CD4-positive, alpha-beta memory T cell (primary cell): ENCODE data around the gene EBNA1BP2. TPM values are rescaled to one million over a fixed set of nuclear protein-coding genes. Genes with fewer than 3 reads are reported as not detected.
A peak's percentile ranks its signal among the peaks of the same experiment; 100 is the strongest.

Source experiments
- CTCF ChIA-PET: fragments of 350-600 bp; sonication (Branson Sonifier 250); formaldehyde crosslinking; loops from one replicate; lab custom pipeline; 2021; ENCODE audit warnings: inconsistent platforms; ENCODE audit not compliant: partially characterized antibody; lab: Charles Lee
- POLR2A ChIA-PET: fragments of 350-600 bp; sonication (Branson Sonifier 250); formaldehyde crosslinking; loops from one replicate; lab custom pipeline; 2021; ENCODE audit not compliant: partially characterized antibody; lab: Charles Lee
- DNase-seq, 5 donors: peaks; one replicate each; pipeline versions ENCODE4 v3.0.0 to v3.0.0-alpha.2; 2020 to 2022; ENCODE audit warnings: mixed read lengths in 1 of 5
- H3K27ac ChIP-seq: one replicate; pipeline ENCODE4 v1.7.0; 2013; ENCODE audit warnings: low read depth, low read length
- H3K27me3 ChIP-seq: 2 replicates; pipeline ENCODE4 v1.7.0; 2013; ENCODE audit warnings: mild to moderate bottlenecking, low read length, moderate library complexity; ENCODE audit not compliant: insufficient read depth
- H3K36me3 ChIP-seq: 2 replicates; pipeline ENCODE4 v1.7.0; 2013; ENCODE audit warnings: mild to moderate bottlenecking, low read length, moderate library complexity; ENCODE audit not compliant: insufficient read depth
- H3K4me1 ChIP-seq: 2 replicates; pipeline ENCODE4 v1.7.0; 2013; ENCODE audit warnings: mild to moderate bottlenecking, low read length, moderate library complexity; ENCODE audit not compliant: insufficient read depth
- H3K4me3 ChIP-seq, 2 donors: one replicate each; pipeline ENCODE4 v1.7.0; 2013; ENCODE audit warnings: low read length in 2 of 2, mild to moderate bottlenecking in 1 of 2
- H3K9me3 ChIP-seq, 2 donors: one replicate each; pipeline ENCODE4 v1.7.0; 2013; ENCODE audit warnings: low read length in 2 of 2, control low read depth in 1 of 2; ENCODE audit not compliant: control insufficient read depth in 1 of 2
- H3K27ac Mint-ChIP-seq, 7 donors: one replicate each; pipeline ENCODE4 v1.8.0; 2020 to 2021; ENCODE audit warnings: mixed read lengths in 7 of 7, mild to moderate bottlenecking in 6 of 7, inconsistent platforms in 3 of 7, moderate library complexity in 3 of 7
- H3K27me3 Mint-ChIP-seq, 2 donors: one replicate each; pipeline ENCODE4 v1.8.0; 2020 to 2021; ENCODE audit warnings: mixed read lengths in 2 of 2
- H3K36me3 Mint-ChIP-seq, 2 donors: one replicate each; pipeline ENCODE4 v1.8.0; 2020 to 2021; ENCODE audit warnings: mixed read lengths in 2 of 2, inconsistent platforms in 1 of 2, mild to moderate bottlenecking in 1 of 2
- H3K4me1 Mint-ChIP-seq, 4 donors: one replicate each; pipeline ENCODE4 v1.8.0; 2020 to 2021; ENCODE audit warnings: mixed read lengths in 4 of 4, mild to moderate bottlenecking in 1 of 4
- H3K4me3 Mint-ChIP-seq, 8 donors: one replicate each; pipeline ENCODE4 v1.8.0; 2020 to 2021; ENCODE audit warnings: mixed read lengths in 8 of 8, mild to moderate bottlenecking in 7 of 8, moderate library complexity in 6 of 8, inconsistent platforms in 3 of 8
- H3K9me3 Mint-ChIP-seq, 8 donors: one replicate each; pipeline ENCODE4 v1.8.0; 2020 to 2021; ENCODE audit warnings: mixed read lengths in 8 of 8, mild to moderate bottlenecking in 5 of 8, inconsistent platforms in 3 of 8, moderate library complexity in 1 of 8
- intact Hi-C: fragments of 100-400 bp; cut with micrococcal nuclease; formaldehyde crosslinking; loops from one replicate; pipeline ENCODE4 v1.15.1; 2023
- polyA plus RNA-seq, 2 donors: library from polyadenylated mRNA; unstranded; fragments of 300-500 nt; fragmentation: Illumina TruSeq; gene quantifications; one replicate each; pipeline ENCODE4 v1.2.3, GENCODE V29; 2021
- total RNA-seq, 2 experiments: library from RNA; stranded (reverse); gene quantifications; one replicate each; pipeline ENCODE4 v1.2.3, GENCODE V29; 2021

EBNA1BP2 gene
- total and polyA plus RNA-seq, 4 experiments from 2014 or later = 23.6 to 72.2 (median 42.2) TPM

- intact Hi-C loops = loop anchor here (1.0 to 10.0 kb wide), 12 partner anchors 196 to 838 kb away; partner anchors contain the start of genes C1orf50, CCDC30, ELOVL1 and ERMAP
- ChIA-PET CTCF (interaction anchor here (0.9 kb wide), 1 partner anchor 54 kb away, joined by 3 read pairs; no protein-coding TSS in a partner anchor), POLR2A (interaction anchor here (0.7 to 1.2 kb wide), 9 partner anchors 10 to 802 kb away, joined by 3 to 7 read pairs (median 4); partner anchors contain the start of genes ATP6V0B, ELOVL1, HYI and KDM4A)
- Mint-ChIP-seq H3K27ac (peak overlapping the region; percentile 84 to 99 (median 96)), H3K9me3 (no peaks in the 10 kb centered on the region), H3K4me3 (peak overlapping the region; percentile 94 to 100 (median 99)), H3K4me1 (peaks cover 22 to 31% (median 26%) of the 10 kb centered on the region in 4 donors), H3K27me3 (peaks cover 18 to 19% of the 10 kb centered on the region in 2 donors), H3K36me3 (peaks cover 25 to 35% of the 10 kb centered on the region in 2 donors)
- Histone ChIP-seq H3K4me3 (peak overlapping the region; percentile 81 to 87), H3K27ac (peak overlapping the region; percentile 62), H3K9me3 (no peaks in the 10 kb centered on the region), H3K27me3 (peaks cover 15% of the 10 kb centered on the region), H3K36me3 (peaks cover 24% of the 10 kb centered on the region), H3K4me1 (peaks cover 21% of the 10 kb centered on the region)
- DNase-seq = peak in 2 of 5 donors; percentile 86 to 90
These were observed 460 bp upstream of the EBNA1BP2 start for GRCh38 chr1:43172527-43172972.

GRCh38 chr1:43171312-43171875, 696 bp downstream of the EBNA1BP2 start:
- peak overlapping the region; percentile 62 for H3K27ac ChIP-seq
- ChIA-PET POLR2A (interaction anchor here (0.6 to 1.2 kb wide), 4 partner anchors 11 to 354 kb away, joined by 3 to 7 read pairs (median 4); partner anchors contain the start of genes ELOVL1, ERMAP and SVBP), CTCF (no interaction called here)
- no peak for DNase-seq
- no peaks in the 10 kb centered on the region for H3K9me3 ChIP-seq
- peaks cover 21% of the 10 kb centered on the region for H3K4me1 ChIP-seq
- peaks cover 34 to 45% of the 10 kb centered on the region in 2 donors for H3K36me3 Mint-ChIP-seq
- H3K9me3 Mint-ChIP-seq = no peaks in the 10 kb centered on the region
- peaks cover 7 to 9% of the 10 kb centered on the region in 2 donors for H3K27me3 Mint-ChIP-seq
- H3K4me1 Mint-ChIP-seq = peaks cover 22 to 31% (median 26%) of the 10 kb centered on the region in 4 donors
- H3K4me3 ChIP-seq = peak overlapping the region; percentile 81 to 87
- peak overlapping the region; percentile 84 to 99 (median 96) for H3K27ac Mint-ChIP-seq
- peaks cover 35% of the 10 kb centered on the region for H3K36me3 ChIP-seq
- intact Hi-C loops = loop anchor here (5.0 to 10.0 kb wide), 4 partner anchors 281 to 837 kb away; partner anchors contain the start of genes C1orf50, ERMAP, FOXJ3 and HYI
- peaks cover 8% of the 10 kb centered on the region for H3K27me3 ChIP-seq
- peak overlapping the region; percentile 94 to 100 (median 99) for H3K4me3 Mint-ChIP-seq

- Mint-ChIP-seq H3K36me3 (peaks cover 61 to 69% of the 10 kb centered on the region in 2 donors), H3K27me3 (no peaks in the 10 kb centered on the region), H3K4me3 (no peak overlapping the region), H3K9me3 (peaks cover 0 to 2% (median 0%) of the 10 kb centered on the region in 8 donors), H3K4me1 (peaks cover 4 to 16% (median 6%) of the 10 kb centered on the region in 4 donors), H3K27ac (peak overlapping the region in 1 of 7 donors; percentile 60)
- DNase-seq = no peak
- no peak overlapping the region for H3K27ac ChIP-seq
- CTCF ChIA-PET = no interaction called here
- H3K9me3 ChIP-seq = no peaks in the 10 kb centered on the region
- intact Hi-C loops = no loop called here
- H3K4me3 ChIP-seq = no peak overlapping the region
- peaks cover 5% of the 10 kb centered on the region for H3K4me1 ChIP-seq
- POLR2A ChIA-PET = no interaction called here
- no peaks in the 10 kb centered on the region for H3K27me3 ChIP-seq
- H3K36me3 ChIP-seq = peaks cover 62% of the 10 kb centered on the region
These were observed 6.3 kb downstream of the EBNA1BP2 start for GRCh38 chr1:43165765-43166164.

- peaks cover 0 to 2% (median 0%) of the 10 kb centered on the region in 8 donors for H3K9me3 Mint-ChIP-seq
- CTCF ChIA-PET = no interaction called here
These were observed 6.9 kb downstream of the EBNA1BP2 start for GRCh38 chr1:43165162-43165561.

GRCh38 chr1:43156026-43156425, 16.1 kb downstream of the EBNA1BP2 start:
- H3K4me1 Mint-ChIP-seq = no peaks in the 10 kb centered on the region
- no peak overlapping the region for H3K4me3 Mint-ChIP-seq
- H3K9me3 Mint-ChIP-seq = no peaks in the 10 kb centered on the region
- H3K4me3 ChIP-seq = no peak overlapping the region
- peaks cover 4 to 10% of the 10 kb centered on the region in 2 donors for H3K27me3 Mint-ChIP-seq
- no peak for DNase-seq
- H3K27me3 ChIP-seq = peaks cover 5% of the 10 kb centered on the region
- H3K27ac Mint-ChIP-seq = no peak overlapping the region
- no peaks in the 10 kb centered on the region for H3K36me3 ChIP-seq
- H3K4me1 ChIP-seq = no peaks in the 10 kb centered on the region
- no peaks in the 10 kb centered on the region for H3K9me3 ChIP-seq
- CTCF ChIA-PET = no interaction called here
- intact Hi-C loops = no loop called here
- POLR2A ChIA-PET = no interaction called here
- no peaks in the 10 kb centered on the region for H3K36me3 Mint-ChIP-seq
- H3K27ac ChIP-seq = no peak overlapping the region

More at GRCh38 chr1:43165162-43165561, 6.9 kb downstream of the EBNA1BP2 start:
- peaks cover 62% of the 10 kb centered on the region for H3K36me3 ChIP-seq
- H3K27me3 Mint-ChIP-seq = no peaks in the 10 kb centered on the region
- peak overlapping the region in 2 of 7 donors; percentile 59 to 60 for H3K27ac Mint-ChIP-seq
- H3K4me3 ChIP-seq = no peak overlapping the region
- H3K9me3 ChIP-seq = no peaks in the 10 kb centered on the region
- H3K4me1 Mint-ChIP-seq = peaks cover 0 to 10% (median 3%) of the 10 kb centered on the region in 4 donors
- no peaks in the 10 kb centered on the region for H3K4me1 ChIP-seq
- no peak overlapping the region for H3K4me3 Mint-ChIP-seq
- peaks cover 58 to 65% of the 10 kb centered on the region in 2 donors for H3K36me3 Mint-ChIP-seq
- intact Hi-C loops = no loop called here
- DNase-seq = no peak
- POLR2A ChIA-PET = no interaction called here
- H3K27ac ChIP-seq = no peak overlapping the region
- H3K27me3 ChIP-seq = no peaks in the 10 kb centered on the region

- H3K27me3 ChIP-seq = peaks cover 12% of the 10 kb centered on the region
- no peak for DNase-seq
- H3K36me3 ChIP-seq = no peaks in the 10 kb centered on the region
- H3K4me3 ChIP-seq = no peak overlapping the region
- no peak overlapping the region for H3K27ac ChIP-seq
- CTCF ChIA-PET = no interaction called here
- POLR2A ChIA-PET = no interaction called here
- no peaks in the 10 kb centered on the region for H3K9me3 ChIP-seq
- Mint-ChIP-seq H3K4me3 (no peak overlapping the region), H3K9me3 (no peaks in the 10 kb centered on the region), H3K4me1 (peaks cover 0 to 4% (median 0%) of the 10 kb centered on the region in 4 donors), H3K27ac (no peak overlapping the region), H3K27me3 (peaks cover 22 to 29% of the 10 kb centered on the region in 2 donors), H3K36me3 (no peaks in the 10 kb centered on the region)
- no peaks in the 10 kb centered on the region for H3K4me1 ChIP-seq
- intact Hi-C loops = no loop called here
These were observed 18.6 kb downstream of the EBNA1BP2 start for GRCh38 chr1:43153443-43153842.

GRCh38 chr1:43152866-43153265, 19.2 kb downstream of the EBNA1BP2 start:
- Mint-ChIP-seq H3K4me1 (peaks cover 0 to 5% (median 0%) of the 10 kb centered on the region in 4 donors), H3K4me3 (no peak overlapping the region), H3K9me3 (no peaks in the 10 kb centered on the region), H3K27ac (no peak overlapping the region), H3K36me3 (no peaks in the 10 kb centered on the region), H3K27me3 (peaks cover 25 to 31% of the 10 kb centered on the region in 2 donors)
- Histone ChIP-seq H3K4me3 (no peak overlapping the region), H3K9me3 (no peaks in the 10 kb centered on the region), H3K4me1 (peaks cover under 1% of the 10 kb centered on the region), H3K27ac (no peak overlapping the region), H3K27me3 (peaks cover 18% of the 10 kb centered on the region), H3K36me3 (no peaks in the 10 kb centered on the region)
- intact Hi-C loops = no loop called here
- POLR2A ChIA-PET = no interaction called here
- DNase-seq = no peak
- CTCF ChIA-PET = interaction anchor here (0.7 kb wide), 1 partner anchor 307 kb away, joined by 3 read pairs; the partner anchor contains the start of gene ZNF691
